HG03103 (cell line): ENCODE results near the gene PLXDC2.
"Not testable (repeated sequence)": the region's sequence is repeated elsewhere in the genome, so short reads cannot be mapped to it uniquely, and the experiment has no call there.

Experiments used
- ATAC-seq: cut with Tn5 transposase; IDR thresholded peaks from one replicate; pipeline ENCODE4 v1.9.1; 2021; ENCODE audit warnings: low read depth; ENCODE audit not compliant: unreplicated experiment

Gene PLXDC2

DNA sequence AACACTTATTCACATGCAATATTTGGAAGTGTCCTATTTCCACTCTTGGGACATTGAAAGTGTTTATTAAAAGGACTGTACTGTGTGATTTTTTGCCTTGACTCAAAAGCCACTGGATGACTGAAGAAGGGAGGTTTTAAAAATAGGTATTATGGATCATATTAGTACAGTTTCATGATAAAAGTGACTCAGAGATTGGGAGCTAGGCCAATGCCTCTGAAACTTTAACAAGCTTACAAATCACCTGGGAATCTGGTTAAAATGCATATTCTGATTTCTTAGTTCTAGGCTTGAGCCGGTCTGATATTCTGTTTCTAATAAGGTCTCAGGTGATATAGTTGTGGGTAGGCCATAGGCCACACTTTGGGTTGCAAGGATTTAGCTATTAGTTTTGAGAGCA is 191.2 kb downstream of the PLXDC2 start:
- no peak for ATAC-seq

DNA sequence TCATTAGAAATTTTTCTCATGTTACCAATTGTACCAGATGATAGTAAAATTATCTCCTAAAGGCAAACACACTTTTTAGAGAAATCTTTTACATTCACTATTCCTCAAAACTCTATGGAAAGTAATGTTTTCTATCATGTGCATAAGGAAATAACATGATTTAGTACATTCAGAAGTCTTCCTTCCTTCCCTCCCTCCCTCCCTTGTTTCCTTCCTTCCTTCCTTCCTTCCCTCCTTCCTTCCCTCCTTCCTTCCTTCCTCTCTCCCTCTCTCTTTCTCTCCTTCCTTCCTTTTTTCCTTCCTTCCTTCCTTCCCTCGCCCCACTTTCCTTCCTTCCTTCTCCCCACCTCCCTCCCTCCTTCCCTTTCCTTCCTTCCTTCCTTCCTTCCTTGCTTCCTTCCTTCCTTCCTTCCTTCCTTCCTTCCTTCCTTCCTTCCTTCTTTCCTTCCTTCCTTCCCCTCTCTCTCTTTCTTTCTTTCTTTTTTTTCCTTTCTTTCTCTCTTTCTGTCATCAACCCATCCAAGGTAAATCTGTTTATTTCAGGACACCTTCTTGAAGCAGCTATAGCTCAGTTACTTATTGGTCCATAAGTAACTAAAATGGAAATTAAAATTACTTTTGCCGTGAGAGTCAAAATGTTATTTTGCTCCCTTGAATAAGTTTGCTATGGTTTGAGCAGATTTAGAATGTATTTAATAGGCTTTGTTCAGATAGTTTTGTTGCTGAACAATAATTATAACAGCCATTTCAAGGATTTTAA is 197.9 kb downstream of the PLXDC2 start:
- ATAC-seq, result no peak

DNA sequence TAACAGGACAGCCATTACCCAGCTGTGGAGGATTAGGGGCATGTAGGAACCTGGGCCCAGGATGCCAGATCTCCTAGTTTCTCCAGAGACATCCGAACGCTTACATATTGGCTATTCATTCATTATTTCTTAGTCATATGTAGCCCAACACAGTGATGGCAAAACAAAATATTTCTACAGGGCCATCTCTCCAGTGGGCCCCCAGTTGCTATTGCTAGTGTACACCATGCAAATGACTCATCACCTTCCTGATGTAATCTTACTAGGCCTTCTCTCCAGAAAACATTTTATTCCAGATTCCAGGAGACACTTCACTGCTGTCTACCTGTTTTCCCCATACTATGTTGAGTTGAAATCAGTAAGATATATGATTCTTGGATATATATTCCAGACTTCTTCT is 201.7 kb downstream of the PLXDC2 start:
- no peak for ATAC-seq

DNA sequence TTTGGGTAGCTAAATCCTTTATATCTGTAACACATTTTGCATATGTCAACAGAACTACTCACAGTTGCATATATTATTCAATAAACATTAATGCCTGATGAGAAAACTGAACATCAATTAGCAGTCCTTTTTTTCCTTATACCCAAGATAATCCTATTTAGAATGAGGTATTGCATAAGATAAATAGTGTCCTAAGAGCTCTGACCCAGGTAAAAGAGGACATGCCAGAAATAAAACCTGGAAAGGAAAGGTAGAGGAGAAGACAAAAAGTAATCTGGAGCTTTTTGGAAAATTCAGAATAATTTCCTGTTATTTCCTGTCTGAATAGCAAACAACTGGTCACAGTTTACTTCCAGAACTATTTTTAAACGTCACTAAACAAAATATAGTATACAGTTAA is 204.4 kb downstream of the PLXDC2 start:
- ATAC-seq, result no peak

DNA sequence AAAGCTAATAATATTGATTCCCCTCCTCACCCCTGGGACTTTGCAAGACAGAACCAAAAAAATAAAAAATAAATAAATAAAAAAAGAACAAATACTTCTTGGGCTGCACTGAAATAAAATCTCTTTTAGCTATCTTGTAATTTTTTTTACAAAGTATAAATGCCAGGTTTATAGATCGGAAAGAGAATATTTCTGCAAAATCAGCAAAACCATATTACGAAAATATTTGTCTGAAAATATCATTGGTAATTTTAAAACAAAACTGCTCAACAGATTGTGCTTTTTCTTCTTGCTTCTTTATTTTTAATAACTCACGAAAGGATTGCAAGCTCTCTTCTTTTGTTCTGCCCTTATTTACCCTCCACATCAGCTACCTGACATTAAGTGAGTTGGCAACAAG is 213.3 kb downstream of the PLXDC2 start:
- no peak for ATAC-seq

DNA sequence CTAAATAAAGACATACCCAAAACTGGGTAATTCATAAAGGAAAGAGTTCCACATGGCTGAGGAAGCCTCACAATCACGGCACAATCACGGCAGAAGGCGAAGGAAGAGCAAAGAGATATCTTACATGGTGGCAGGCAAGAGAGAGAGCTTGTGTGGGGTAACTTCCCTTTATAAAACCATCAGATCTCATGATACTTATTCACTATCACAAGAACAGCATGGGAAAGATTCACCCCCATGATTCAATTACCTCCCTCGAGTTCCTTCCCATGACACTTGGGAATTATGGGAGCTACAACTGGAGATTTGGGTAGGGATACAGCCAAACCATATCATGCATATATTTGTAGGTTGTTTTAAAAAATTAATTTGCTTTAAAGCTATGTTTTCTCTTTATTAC is 217.2 kb downstream of the PLXDC2 start:
- ATAC-seq, result no peak

DNA sequence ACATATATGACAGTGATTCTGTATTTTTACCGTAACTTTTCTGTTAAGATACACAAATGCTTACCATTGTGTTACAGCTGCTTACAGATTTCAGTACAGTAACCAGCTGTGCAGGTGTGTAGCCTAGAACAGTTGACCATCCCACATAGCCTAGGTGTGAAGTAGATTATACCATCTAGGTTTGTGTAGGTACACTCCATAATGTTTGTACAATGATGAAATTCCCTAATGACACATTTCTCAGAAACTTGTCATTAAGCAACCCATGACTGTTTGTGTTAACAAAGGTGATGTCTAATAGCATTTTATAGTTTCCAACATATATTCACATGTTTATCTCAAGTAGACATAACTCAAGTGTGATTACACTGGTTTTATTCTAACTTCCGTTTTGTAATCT is 218.5 kb downstream of the PLXDC2 start:
- no peak for ATAC-seq

DNA sequence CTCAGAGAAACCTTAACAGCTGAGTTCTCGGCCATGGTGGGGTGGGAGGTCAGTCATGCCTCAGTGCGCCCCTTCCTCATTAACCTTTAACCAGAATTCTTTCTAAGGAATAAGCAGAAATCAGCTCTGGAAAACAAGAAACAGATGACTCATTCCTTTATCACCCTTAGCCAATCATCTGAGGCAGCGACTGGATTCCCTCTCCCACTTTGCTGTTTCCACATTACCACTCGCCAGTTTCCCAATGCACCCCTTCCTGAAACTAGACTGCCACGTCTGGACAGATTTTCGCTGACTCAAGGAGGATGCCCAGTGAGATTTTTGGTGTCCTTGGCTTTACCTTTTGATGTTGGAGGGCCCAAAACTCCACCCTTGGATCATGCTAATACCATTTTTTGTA is 223.8 kb downstream of the PLXDC2 start:
- ATAC-seq, result no peak

DNA sequence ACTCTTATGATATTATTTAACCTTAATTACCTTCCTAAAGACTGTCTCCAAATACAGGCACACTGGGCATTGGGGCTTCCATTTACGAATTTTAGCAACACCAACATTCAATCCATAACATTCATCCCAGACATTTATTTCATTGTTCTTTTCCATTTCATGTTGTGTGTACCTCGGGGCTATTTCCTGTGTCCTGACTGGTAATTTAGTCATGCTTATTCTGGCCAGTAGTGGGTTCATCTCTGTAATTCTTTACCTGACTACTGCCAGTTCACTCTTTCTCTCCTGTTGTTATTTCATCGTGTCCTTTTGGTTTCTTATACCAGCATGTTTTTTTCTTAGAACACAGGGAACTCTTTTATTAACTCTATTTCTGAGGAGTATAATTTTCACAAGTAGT is 225.7 kb downstream of the PLXDC2 start:
- ATAC-seq, result no peak

DNA sequence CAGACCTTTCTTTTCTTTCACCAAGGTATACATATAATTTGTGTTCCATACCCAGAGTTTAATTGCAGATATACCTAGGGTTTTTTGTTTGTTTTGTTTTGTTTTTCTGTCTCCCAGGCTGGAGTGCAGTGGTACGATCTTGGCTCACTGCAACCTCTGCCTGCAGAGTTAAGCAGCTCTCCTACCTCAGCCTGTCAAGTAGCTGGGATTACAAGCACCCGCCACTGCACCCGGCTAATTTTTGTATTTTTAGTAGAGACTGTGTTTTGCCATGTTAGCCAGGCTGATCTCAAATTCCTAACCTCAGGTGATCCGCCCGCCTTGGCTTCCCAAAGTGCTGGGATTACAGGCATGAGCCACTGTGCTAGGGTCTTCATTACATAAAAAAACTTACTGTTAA is 228.9 kb downstream of the PLXDC2 start:
- not testable (repeated sequence) for ATAC-seq

DNA sequence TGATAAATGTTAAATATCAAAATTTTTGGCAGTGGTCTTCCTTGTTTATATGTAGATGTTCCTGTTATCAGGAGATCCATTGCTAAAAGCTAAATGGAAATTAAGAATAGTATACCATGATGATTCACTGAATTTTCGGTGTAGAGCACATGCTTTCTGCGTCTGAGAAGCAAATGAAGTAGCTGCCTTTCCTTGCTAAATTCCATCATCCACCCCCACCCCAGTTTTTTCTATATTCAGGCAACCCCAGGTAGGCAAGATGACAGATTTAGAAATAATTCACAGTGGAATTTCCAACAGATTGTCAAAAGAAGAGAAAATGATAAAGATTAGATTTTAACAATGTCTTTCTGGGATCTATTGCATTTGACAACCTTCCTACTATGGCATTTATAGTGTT is 231.9 kb downstream of the PLXDC2 start:
- no peak for ATAC-seq

DNA sequence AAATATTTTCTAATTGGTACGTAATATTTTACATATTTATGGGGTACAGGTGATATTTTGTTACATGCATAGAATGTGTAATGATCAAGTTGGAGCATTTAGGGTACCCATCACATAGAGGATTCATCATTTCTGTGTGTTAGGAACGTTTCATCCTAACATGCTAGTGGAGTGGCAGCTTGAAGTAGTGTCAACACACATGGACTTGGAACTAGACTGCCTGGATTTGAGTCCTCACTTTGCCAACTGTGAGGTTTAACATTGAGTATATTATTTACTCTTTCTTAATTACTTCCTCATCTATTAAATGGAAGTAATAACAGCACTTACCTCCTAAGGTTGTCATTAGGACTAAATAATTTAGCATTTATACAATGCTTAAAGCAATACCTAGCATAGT is 241.9 kb downstream of the PLXDC2 start:
- no peak for ATAC-seq

DNA sequence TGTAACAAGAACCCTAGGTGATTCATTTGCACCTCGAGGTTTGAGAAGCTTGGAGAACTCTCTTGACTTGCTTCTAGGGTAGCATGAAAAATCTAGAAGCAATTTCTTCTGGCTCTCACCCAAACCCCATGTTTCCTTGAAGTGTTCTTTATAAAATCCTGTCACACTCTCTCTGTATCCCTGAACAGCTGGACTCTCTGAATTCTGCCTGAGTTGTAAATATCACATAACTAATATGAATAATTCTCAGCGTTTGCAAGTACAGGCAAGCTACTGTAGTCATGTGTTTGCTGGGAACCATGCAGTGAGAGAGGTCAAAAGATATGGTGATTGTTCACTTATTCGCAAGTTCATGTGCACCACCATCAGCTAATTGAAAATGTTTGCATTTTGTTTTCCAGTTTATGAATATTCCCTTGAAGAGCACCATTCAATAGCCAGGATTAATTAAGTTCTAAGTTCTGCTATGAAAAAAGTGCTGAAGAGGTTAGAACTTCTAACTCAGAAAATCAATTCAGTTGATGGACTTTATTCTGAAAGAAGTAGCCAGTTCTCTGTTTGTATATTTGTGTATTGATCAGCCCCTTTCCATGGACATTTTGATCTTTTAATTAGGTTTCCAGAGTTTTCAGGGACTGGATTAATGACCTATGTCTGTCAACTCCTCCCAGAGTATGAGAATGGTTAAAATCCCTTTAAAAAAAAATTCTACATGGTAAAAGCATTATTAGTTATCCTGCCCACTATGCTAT is 243.0 kb downstream of the PLXDC2 start:
- no peak for ATAC-seq

DNA sequence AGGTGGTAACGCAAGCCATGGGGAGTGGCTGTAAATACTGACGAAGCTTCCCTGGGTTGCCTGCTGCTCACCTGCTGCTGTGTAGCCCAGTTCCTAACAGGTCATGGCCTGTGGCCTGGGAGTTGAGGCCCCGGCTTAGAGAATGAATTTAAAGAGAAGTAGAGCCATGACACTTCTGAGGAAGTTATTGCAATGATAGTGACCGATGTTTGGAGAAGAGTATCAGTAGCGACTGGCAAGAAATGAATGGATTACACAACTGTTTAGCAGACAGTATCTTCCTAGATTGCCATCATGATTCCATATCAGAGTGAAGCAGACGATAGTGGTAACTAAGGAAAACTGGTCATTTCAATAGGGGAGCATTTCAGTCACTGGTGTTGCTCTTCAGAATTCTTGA is 249.6 kb downstream of the PLXDC2 start:
- no peak for ATAC-seq

DNA sequence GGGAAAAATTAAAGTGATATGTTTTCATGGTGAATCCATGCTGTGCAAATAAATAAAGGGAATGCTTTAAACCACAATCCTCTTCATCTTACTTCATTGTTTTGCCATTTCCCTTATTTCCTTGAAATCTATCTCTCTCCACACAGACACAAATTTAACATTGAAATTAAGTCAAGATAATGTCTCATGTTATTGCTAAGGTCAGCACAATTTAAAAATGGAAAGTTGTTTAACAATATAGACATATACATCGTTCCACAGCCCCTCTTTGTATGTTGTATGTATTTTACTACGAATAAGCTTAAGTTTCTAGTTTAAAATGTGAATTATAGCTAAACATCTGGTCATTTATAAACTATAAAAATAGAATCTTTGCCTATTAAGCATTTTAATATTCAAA is 256.9 kb downstream of the PLXDC2 start:
- ATAC-seq, result no peak

DNA sequence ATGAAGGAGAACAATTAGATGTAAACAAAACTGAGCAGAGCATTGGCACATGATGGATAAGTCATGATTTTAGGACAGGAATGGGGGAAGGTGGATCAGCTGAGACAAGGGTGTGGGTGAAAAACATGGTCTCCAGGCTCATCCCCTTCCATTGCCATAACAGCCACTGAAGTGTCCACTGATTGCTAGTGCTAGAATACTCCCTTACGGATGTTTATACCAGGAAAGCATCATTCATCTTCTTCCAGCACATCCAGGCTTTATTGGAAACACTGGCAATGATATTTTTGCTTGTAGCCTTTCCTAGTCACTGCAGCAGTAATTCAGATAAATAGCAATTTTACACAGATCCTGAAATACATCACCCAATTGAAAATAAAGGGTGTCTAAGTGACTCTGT is 259.5 kb downstream of the PLXDC2 start:
- ATAC-seq, result no peak

DNA sequence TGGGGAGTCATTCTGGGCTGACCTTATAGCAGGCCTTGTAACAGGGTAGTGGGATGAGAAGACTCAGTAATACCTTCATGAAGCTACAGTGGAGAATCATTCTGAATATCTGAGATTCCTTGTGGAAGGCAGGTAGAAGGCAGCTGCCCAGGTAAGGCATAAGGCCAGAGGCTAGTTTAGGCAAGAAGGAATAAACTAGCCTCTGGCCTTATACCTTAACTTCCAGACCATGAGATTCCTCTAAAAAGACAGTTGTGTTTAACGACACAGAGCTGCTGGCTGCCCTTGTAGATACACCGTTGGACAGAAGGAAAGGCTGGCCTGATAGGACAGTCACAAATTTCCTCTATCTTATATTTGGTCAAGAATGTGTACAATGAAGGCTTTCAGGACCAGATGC is 268.2 kb downstream of the PLXDC2 start:
- no peak for ATAC-seq

DNA sequence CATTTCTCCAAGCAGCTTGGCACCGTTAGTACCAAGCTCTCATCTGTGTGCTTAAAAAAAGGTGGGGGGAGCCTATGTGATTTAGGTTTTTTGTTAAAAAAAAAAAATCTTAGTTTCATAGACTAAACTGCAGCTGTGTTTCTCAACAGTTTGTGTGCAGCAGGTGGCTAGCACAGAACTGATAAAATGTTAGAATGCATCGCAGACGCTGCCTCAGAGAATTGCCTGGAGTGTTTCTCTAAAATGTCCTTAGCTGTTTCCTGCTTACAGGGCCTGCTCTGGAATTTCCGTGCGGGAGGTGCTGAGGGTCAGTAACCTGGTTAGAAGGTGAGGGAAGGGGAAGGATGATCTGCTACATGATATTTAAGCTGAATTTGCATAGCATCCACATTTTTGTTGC is 268.9 kb downstream of the PLXDC2 start:
- ATAC-seq, result no peak

DNA sequence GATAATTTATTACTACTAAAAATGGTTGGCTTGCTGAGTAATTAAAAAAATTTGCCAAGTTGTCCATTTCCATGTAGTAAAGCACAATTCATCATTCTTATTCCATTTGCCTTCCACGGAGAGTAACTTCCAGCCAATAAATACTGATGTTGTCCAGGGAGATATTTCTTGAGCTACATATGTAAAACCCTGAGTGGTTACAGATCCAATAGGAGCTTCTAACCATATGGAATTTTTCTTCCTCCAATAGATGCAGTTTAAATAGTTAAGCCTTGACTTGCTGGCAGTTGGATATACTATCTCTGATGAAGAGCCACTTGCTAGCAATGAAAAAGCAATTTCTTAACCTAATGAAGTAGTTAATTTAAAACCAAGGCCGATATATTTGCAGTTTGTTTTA is 271.1 kb downstream of the PLXDC2 start:
- no peak for ATAC-seq

DNA sequence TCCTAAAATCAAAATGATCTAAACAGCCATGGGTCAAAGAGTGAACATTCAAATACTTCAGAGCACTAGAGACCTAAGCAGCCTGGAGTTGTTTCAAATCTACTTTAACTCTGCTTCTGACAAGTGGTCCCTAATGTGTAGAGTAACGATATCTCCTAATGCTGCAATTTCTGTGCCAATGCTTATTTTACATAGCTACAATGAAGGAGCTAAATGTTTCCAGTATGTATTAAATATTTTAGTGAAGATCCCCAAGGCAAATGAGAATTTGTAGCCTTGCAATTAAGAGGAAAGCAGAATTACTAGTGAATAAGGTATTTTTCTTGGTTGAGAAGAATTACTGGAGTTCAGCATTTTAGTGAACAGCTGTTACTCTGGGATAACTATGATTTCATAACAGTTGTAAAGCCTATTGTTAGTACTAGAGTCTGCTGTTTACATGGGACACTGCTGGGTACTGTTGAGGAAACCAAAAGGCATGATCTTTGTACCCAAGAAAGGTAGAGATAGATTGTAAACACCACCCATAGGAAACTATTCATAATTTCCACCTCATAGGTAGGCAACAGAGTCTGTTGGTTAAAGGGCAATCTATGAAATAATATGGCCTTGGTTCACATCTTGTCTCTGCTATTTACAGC is 271.9 kb downstream of the PLXDC2 start:
- no peak for ATAC-seq

DNA sequence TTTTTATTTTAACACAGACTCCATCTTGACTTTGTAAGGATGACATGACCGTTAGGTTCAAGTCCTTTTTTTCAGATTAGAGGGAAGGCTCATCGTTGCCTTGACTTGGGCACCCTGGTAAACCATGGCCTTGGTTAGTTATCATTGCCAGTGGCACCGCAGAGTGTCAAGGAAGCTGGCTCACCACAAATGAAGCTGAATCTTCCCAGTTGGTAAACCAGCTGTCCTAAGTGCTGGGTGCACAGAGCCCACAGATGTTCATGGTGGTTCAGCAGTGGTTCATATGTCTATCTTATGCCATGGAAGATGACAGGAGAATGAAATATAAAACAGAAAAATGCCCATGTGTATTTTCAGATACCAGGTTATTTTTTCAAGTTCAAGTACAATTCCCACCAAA is 273.6 kb downstream of the PLXDC2 start:
- no peak for ATAC-seq

DNA sequence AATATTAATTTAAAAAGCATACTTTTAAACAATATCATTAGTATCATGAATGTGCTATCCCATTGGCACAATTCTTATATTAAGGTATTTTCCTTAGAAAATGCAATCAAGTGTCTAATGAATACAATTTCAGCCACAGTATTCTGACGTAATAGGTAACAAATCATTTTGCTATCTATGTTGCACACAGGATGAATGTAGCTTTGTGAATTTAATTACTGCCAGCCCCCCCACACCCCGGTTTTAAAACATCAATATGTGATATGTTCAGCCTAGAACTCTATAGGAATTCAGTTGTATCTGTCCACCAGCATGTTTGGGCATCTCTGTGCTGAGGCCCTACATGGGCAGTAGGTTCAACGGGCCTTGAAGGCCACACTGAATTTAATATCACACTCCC is 274.6 kb downstream of the PLXDC2 start:
- no peak for ATAC-seq
